ENCODE results near the gene COPS4.

- TF ChIP-seq POLR2A (IDR thresholded peaks at IDR 0.05), result no peak
- no peak for TF ChIP-seq CTCF (IDR thresholded peaks at IDR 0.05)
Observed at GRCh38 chr4:83025563-83025962, 9.4 kb upstream of the COPS4 start.

Data from adrenal gland (tissue), 5 donors.